Raji (cell line): ENCODE measurements around the gene TULP4.

ENCODE experiments used
- POLR2A ChIP-seq: IDR thresholded peaks from 2 replicates; pipeline ENCODE4 v1.6.1; 2011; ENCODE audit warnings: low read depth, low read length, control low read depth; ENCODE audit not compliant: insufficient read depth

Gene TULP4

DNA sequence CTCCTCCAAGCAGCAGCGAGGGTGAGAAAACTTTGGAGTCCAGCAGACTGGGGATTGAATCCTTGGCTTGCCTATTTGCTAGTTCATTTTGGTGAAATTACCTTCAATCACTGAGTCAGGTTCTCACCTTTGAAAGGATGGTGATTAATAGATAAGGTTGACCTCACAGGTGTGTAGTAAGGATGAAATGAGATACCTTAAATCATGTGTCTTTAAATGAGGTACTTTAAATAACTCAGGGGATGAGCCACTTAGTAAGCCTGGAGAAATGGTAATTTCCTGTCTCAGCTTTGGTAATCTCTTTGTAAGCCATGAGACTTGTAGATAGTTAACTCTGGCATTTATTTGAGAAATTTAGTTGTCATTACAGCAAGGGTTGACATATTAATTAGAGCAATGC, 70.2 kb downstream of the TULP4 start:
- TF ChIP-seq POLR2A = no peak

DNA sequence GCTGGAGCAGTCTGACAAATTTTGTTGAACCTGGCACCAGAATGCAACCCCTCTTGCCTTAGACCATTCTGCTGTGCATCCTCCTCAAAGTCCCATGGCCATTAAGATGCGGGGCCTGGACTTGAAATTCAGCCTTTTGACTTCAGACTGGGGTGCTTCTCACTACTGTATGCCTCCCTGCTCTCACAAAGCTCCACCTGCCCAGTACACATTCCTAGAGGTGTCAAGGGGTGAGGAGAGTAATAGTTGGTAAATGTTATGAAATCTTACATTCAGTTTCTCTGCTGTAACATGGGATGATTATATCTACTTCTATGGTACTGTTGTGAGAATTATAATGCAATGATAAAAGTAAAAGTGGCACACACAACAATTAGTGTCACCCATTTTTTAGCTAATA, 70.8 kb downstream of the TULP4 start:
- no peak for TF ChIP-seq POLR2A

DNA sequence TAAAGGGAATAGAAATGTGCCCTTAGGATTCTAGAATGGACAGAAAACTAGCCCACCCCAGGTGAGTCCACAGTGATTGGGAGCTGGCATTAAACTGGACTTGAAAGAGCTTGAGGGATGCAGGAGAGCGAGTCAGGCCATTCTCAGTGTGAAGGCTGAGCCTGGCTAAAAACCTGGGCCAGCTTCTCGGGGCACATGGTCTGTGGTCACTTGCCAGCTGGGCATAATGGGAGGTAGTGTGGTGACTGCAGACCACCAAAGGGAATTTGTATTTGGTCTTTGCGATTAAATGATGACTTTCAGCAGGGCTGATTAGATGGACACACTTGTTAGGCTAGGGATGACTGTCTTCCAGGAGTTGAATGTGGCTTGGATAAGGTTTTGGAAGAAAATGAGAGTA, 71.3 kb downstream of the TULP4 start:
- TF ChIP-seq POLR2A = no peak

DNA sequence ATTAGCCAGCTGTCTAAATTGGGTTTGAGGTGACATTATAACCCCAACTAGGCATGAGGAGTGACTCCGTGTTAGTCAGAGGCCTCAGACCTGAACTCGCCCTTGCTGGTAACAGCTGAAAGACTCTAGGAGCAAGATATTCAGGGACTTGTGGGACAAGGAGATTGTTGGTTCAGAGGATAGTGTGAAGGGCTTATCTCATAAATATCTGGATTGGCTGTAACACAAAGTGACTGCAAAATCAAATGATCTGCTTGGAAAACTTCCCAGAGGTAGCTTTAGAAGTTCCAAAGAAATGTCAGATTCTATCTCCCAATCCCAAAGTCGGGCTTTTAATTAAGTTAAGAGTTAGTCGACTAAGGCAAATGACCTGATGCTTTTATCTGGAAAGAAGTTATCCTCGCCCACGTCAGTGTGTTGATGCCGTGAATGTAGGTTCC, 72.4 kb downstream of the TULP4 start:
- TF ChIP-seq POLR2A = no peak

DNA sequence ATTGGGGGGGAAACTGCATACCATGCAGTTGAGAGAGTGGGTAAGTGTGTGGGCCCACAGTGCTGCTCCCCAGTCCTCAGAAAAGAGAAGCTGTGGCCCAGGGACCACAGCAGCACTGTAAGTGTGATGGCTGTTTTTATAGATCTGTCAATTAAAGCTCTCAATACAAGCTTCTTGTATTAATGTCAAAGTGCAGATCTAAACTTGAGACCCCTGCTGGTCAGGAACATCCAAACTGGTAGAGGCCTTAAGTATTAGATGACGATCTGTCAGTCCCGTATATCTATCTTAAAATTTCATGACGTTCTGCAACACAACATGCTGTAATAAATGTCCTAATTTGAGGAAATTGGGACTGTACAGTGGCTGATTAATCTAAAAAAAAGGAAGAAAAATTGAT, 74.8 kb downstream of the TULP4 start:
- no peak for TF ChIP-seq POLR2A

DNA sequence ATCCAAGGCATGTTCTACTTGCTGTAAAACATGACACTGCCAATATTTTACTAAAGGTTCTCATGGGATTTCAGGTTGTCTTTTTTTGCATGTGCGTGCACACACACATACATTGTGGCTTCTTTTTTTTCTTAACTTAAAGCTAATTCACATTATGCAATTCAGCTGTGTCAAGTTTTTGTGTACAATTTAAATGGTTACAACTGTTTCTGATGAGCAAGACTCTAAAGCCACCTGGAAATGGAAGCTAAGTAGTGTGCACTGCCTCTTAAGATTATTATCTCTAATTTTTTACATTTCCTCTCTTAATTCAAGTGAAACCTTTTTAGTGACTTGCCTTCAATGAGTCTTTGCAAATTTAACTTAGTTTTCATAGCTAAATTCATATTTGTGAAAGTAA, 75.3 kb downstream of the TULP4 start:
- no peak for TF ChIP-seq POLR2A

DNA sequence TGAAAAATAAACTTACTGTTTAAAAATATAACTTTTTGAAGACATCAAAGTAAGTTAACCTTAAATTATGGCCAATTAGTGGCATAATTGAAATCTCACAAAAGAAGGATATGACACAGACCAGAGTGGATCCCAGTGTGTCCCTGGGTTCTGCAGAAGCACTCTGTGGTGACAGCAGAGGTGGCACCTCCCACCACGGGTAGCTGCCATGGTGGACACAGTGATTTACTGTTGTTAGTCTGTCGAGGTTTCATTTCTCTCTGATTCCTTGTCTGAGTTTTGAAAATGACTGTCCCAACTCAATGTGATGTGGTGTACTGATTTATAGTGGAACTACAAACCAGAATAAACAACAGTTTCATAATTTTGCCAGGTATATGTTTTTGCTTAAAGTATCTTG, 76.5 kb downstream of the TULP4 start:
- no peak for TF ChIP-seq POLR2A

DNA sequence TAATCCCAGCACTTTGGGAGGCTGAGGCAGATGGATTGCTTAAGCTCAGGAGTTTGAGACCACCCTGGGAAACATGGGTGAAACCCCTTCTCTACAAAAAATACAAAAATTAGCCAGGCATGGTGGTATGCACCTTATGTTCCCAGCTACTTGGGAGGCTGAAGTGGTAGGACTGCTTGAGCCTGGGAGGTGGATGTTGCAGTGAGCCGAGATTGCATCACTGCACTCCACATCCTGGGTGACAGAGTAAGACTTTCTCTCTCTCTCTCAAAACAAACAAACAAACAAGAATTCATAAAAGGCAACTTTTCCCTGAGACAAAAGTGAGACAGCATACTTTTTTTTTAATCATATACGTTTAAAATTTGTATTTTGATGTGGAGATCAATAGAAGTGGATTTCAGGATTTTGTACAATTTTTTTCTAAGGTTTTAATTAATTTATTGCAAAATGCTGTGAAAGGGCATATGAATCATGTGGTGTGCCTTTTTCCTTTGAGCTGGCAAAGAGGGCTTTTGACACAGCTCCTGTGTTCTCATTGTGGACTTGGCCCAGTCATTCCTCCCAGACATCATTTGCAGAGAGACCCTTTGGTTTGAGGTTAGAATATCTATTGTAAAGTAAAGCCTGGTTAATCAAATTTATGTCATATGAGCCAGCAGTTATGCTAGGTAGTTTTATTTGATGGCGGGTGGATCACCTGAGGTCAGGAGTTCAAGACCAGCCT, 77.1 kb downstream of the TULP4 start:
- no peak for TF ChIP-seq POLR2A

DNA sequence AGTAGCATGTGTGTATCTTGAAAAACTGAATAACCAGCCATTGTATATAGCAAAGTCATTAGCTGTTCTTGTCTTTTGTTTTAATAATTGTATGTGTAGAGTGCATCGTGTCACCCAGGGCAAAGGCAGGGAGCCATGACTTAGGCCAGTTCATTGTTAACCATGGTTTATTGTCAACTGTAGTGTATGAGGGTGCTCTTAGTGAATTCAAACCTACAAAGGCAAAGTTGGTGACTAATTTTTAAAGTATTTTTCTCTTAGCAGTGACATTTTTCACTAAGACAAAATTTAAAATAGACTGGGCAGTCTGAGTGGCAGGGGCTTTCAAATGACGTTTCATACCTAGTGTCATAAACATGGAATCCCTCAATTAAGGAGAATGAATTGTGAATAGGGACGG, 79.0 kb downstream of the TULP4 start:
- no peak for TF ChIP-seq POLR2A

DNA sequence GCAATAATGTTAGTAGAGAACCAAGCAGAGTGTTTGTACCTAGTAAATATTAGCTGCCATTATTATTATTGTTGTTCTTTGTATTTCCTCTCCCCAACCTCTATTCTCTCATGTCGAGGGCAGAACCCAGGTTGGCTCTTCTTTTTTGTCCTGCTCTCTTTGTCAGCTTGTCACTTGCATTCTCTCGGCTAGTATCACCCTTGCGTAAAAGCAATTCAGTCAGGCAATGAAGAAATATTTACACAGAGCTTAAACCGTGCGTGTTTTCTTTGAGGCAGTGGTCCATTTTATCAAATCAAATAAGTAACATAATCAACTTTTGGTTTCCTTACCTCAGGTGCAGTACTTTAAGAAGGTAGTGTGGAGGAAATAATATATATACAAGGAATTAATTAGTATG, 83.9 kb downstream of the TULP4 start:
- TF ChIP-seq POLR2A = no peak

DNA sequence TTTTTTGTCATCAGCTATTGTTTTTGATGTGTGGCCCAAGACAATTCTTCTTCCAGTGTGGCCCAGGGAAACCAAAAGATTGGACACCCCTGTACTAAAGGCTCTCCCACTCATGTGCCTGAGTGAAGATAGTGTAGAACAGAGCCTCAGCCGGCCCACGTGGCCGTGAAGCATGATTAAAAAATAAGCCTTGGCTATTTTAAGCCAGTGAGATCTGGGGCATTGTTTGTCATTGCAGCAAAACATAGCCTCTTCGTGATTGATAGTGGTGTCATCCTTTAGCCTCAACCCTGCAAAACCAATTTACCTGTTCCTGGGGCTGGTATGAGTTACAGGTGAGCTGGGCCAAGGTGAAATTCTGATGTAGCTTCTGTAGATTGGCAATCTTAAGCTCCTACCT, 85.3 kb downstream of the TULP4 start:
- no peak for TF ChIP-seq POLR2A

DNA sequence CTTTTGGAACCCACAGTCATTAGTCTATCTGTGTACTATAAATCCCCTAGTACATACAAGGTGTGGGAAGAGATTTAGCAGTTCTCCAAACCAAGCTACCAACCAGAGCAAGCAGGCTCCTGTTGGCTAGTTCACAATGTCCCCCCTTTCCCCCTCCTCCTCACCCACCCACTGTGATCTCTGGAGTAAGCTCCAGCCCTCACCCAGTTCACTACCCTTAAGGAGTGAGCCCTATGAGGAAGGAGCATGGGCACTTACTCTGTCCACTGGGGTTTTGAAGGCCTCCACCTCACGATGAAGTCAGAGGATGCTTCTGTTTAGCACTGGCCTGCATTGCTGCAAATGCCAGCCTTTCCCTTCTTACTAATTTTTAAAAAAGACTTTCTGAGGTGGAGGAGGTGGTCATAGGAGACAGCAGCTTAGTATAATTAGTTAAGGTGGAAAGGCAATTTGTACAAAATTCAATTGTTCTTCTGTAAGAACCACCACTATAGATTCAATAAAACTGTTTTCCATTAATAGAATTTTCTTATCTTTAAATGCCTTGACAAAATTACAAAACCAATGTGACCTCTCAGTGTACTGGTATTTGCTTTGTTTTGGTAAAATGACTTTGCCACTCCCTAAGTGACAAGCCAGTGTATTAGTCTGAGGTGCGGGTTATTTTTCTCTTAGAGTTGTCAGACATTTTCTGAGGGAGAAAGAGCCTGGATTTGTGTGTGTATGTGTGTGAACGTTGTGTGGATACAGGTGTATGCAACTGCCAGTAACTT, 86.2 kb downstream of the TULP4 start:
- TF ChIP-seq POLR2A = no peak

DNA sequence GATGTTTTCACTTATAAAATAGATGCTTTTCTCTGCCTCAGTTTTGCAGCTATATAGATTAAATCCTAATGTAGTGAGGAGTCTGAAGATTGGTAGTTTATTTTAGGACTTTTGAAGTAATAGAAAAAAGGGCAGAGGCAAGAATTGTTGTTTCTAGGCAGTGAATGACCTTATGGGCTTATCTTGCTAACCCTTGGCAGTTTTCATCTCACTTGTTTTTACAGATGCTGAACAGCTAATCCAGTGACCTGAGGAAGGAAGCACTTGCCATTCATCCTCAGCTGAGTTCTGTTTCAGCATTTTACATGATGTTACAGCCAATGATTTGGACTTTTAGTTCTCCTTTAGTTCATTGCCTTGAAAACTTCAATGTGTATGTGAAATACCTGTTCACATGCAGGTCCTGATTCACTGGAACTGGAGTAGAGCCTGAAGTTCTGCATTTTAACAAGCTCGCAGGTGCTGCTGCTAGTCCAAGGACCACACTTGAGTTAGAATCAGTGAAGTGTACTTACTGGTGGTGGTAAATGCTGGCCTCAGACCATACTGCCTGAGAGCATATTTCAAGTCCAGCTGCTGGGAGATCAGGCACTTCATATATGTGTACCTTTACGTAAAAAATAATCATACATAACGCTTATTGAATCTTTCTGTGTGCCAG, 86.9 kb downstream of the TULP4 start:
- no peak for TF ChIP-seq POLR2A

DNA sequence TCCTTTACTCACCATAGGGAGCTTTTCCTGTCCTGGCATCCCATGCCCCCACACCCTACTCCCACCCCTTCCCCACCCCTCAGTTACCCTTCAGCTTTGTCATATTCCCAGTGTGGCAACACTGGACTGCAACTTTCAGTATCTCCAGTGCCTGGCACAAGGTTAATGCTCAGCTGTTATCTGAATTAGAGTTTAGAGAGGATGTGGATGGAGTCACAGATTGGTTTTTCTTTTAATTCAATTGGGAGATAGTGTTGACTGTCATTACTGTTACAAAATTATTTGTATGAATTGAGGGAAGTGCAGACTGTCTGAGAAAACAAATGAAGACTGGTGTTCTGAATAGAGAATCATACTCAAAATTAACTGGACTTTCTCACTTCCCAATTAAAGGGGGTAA, 89.9 kb downstream of the TULP4 start:
- TF ChIP-seq POLR2A = no peak

DNA sequence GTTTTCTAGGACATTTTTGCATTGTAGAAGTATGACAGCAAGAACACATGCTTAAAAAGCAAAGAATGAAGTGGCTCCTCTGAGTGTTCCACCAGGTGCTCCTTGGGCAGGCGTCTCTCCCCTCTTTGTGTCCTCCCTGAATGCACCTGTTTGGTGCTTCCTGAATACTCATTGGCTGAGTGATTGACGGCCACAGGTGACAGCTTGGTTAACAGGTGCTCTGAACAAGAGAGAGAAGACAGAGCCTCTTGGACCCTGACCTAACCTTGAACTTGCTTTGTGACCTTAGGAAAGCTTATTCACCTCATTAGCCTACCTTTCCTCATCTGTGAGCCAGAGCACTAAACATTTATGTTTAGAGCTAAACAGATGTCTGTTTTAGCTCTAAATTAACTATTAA, 93.7 kb downstream of the TULP4 start:
- TF ChIP-seq POLR2A = no peak

DNA sequence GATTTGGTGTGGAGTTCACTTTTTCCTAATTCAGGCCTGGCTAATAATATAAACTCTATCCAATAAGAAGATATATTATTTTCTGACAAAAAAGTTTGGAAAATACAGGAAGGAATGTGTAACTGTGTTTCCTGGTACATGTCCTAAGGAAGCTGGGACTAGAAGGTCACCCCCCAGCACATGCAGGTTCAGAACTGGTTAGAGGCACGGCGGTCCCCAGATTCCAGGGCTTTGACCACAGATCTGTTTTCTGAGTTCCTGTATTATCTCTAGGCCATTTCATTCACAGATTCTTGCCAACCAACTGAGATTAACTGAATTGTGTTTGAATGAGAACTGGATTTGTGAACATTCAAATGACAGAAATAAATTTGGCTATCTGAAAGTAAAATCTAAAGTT, 94.5 kb downstream of the TULP4 start:
- TF ChIP-seq POLR2A = no peak

DNA sequence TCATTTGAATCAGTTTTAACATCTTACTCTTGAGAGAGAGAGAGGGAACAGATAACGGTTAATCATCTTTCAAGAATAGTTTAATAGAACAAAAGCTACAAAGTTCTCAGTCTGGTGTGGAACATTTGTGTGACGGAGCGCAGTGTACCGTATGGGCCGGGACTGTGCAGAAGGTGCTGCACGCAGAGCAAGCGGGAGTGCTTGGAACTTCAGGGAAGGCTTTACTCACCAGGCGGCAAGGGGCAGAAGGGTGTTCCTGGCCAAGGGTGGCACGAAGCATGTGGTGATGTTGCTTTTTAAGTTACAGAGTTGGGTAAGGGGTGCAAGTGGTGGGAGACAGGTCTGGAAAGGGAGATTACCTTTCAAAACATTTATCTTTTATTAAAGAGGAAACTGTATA, 95.7 kb downstream of the TULP4 start:
- TF ChIP-seq POLR2A = no peak

DNA sequence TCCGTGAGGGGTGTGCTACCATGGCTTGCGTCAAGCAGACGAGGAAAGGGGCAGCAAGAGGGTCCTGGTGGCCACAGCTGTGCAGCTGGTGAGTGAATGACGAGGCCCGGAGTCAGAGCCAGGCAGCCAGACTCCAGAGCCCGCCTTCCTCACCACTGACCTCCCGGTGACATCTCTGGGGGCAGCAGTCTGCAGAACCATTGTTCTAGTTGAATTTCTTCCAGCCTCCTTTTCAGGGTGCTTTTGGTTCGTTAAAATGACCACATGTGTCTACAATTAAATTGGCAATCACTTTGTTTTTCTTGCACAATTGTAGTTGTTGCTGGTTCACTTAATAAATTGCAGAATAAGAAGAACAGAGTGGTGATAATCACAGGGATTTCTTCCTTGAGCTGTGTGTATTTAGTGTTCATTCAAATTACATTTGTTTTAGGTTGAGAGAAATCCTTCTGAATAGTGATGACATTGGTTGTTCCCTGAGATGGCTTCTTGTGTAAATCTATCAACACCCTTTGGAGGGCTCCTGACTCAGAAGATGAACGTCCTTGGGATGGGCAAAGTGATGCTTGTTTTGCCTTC, 96.4 kb downstream of the TULP4 start:
- no peak for TF ChIP-seq POLR2A
